LNCaP clone FGC (cell line): ENCODE data around the gene PERM1.

ENCODE experiments used
- DNase-seq: peaks from one replicate; pipeline ENCODE4 v3.0.0-alpha.2; 2011; ENCODE audit warnings: low read depth
- H3K4me3 ChIP-seq: 2 replicates; pipeline ENCODE4 v1.5.1; 2011; ENCODE audit warnings: mild to moderate bottlenecking, low read depth, low read length, control low read depth
- CTCF ChIP-seq: IDR thresholded peaks from 2 replicates; pipeline ENCODE4 v1.5.1; 2012; ENCODE audit warnings: mild to moderate bottlenecking; ENCODE audit not compliant: control insufficient read depth, insufficient read depth; ENCODE audit errors: extremely low read depth

Gene PERM1

DNA sequence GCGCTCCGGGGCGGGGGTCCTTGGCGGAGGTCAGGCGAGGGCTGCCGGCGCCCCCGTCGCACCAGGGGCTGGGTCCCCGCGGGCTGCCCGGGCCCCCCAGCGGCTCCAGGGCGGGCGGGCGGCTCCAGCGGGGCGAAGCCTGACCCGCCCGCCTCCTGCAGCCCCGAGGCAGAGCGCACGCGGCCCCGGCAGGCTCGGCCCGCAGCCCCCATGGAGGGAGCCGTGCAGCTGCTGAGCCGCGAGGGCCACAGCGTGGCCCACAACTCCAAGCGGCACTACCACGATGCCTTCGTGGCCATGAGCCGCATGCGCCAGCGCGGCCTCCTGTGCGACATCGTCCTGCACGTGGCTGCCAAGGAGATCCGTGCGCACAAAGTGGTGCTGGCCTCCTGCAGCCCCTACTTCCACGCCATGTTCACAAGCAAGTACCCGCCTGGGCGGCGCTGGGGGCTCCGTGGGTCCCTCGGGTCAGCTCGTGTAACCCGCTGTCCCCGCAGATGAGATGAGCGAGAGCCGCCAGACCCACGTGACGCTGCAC, 20.7 kb downstream of the PERM1 start:
- peak overlapping the region; percentile 64 for H3K4me3 ChIP-seq
- DNase-seq = no peak
- no peak for TF ChIP-seq CTCF

DNA sequence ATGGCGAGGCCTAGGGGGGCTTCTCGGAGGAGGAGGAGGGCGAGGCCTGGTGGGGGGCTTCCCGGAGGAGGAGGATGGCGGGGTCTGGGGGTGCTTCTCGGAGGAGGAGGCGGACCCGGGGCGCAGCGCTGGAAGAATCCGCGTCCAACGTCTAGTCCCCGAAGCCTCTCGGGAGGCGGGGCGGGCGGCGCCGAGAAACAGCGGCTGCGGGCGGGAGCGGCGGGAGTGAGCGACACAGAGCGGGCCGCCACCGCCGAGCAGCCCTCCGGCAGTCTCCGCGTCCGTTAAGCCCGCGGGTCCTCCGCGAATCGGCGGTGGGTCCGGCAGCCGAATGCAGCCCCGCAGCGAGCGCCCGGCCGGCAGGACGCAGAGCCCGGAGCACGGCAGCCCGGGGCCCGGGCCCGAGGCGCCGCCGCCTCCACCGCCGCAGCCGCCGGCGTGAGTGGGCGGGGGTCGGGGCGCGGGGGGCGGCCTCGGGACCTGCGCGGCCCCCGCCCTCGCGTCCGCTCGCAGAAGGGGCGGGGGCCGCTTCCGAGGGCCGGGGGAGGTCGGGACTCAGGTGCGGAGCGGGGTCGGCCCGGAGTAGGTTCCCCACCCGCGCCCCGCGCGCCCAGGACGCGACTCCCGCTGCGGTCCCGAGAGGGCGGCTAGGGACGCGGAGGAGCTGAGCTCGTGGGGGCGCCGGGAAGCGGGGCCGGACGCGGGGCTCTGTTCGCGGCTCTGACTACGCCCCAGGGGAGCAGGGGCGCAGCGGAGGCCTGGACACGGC, 21.3 kb downstream of the PERM1 start, which contains the start of gene KLHL17:
Gene KLHL17, plus strand, starts transcription at position 222 of the 769 bp plus-strand sequence. Its CDS starts 110 bp downstream, at position 332.
- no peak for TF ChIP-seq CTCF
- no peak for DNase-seq
- H3K4me3 ChIP-seq = peak within 1 kb of the TSS; percentile 64

DNA sequence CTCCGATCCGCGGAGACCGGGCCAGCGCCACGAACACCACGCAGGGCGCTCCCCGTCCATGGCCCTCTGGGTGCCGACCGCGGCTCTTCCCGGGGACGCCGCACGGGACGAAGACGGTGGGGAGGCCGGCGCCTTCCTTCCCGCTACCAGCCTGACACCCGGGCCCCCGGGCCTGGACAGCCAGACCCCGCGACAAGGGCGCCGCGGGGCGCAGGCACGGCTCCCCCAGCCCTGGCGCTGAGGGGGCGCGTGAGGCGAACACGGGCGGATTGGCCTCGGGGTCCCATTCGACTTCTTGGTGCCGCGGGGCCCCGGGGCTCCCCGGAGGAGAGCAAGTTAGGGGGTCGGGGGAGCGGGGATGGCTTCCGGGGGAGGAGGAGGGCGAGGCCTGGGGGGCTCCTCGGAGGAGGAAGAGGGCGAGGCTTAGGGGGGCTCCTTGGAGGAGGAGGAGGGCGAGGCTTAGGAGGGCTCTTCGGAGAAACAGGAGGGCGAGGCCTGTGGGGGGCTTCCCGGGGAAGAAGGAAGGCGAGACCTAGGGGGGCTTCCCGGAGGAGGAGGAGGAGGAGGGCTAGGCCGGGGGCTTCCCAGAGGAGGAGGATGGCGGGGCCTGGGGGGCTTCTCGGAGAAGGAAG, 22.0 kb downstream of the PERM1 start:
- no peak for DNase-seq
- H3K4me3 ChIP-seq = peak overlapping the region; percentile 64
- TF ChIP-seq CTCF = no peak

DNA sequence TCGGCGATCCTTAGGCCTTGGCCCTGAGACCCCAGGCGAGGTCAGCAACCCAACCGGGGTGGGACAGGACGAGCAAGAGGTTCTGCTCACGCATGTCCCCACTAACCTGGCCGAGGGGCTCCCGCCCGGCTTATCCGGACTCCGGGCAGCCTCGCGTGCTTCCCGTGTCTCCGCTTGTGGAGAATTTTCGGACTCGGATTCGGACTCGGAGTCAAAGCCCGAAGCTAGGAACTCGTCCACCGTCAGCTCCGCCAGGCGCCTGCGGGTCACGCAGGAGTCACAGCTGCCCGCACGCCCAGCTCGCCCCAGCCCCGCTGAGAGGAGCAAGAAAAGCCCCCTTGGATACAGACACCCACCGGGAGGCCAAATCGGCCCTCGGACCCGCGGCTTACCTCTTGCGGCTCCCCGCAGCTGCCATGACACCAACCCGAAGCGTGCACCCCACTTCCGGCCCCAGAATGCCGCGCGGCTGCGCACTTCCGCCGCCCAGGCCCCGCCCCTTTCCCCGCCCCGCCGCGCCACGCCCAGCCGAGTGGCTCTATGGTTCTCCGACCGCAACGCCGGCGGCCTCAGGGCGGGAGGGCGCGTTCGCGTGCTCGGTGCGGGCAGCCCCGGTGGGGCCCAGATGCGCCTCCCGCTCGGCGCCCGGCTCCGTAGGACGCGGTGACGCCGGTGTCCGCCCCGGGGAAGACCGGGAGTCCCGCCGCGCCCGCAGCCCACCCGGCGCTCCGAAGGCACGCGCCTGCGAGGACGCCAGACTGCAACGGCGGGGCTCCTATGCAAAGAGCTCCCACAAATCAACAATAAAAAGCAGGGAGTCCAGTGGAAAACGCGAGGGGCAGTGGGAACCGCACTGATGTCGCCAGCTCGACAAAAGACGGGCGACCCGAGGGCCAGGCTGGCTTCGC, 22.8 kb downstream of the PERM1 start, which contains the start of gene NOC2L:
Gene NOC2L, minus strand, starts transcription at position 434 of the 908 bp plus-strand sequence. Its CDS starts 16 bp downstream, at position 418.
- peak; percentile 35 for DNase-seq
- TF ChIP-seq CTCF = no peak
- H3K4me3 ChIP-seq = peak within 1 kb of the TSS; percentile 72

DNA sequence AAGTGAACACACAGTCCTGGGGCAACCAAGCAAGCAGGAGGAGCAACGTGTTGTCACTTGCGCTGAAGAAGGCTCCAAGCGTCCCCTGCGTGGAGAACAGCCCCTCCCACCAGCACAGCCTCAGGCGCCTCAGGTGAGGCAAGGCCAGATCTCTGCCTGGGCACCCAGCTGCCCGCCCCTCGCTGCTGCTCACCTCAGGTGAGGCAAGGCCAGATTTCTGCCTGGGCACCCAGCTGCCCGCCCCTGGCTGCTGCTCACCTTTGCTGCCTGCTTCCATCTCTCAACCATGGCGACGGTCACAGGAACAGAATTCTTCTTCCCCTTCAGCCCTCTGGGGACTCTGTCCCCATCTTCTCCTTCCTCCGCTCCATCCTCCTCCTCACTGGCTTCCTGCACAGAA, 25.3 kb downstream of the PERM1 start:
- no peak for DNase-seq
- no peak for TF ChIP-seq CTCF
- H3K4me3 ChIP-seq = no peak overlapping the region

DNA sequence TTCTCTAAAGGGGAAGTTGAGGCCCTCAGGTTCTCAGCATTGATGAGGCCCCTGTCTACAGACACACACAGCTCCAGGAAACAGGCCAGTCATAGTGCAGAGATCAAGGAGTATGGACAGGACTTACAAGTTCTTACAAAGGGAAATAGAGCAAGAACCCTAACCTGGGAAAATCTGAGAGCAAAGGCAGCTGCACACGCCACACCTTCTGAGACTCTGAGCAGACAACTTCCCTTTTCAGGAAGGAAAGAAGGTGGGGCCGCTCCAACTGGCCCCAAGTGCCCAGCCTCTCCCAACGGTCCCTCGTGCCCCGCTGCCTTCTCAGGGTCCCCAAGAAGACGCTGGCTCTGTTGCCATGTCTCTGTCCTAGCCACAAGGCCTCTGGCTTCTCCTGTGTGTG, 26.4 kb downstream of the PERM1 start:
- TF ChIP-seq CTCF = no peak
- DNase-seq = no peak

More for the DNA sequence above, 26.4 kb downstream of the PERM1 start:
- no peak overlapping the region for H3K4me3 ChIP-seq
